Prostate gland (tissue), 2 donors: ENCODE data around the gene LRRC4C. TPM values are rescaled to one million over a fixed set of nuclear protein-coding genes. Genes with fewer than 3 reads are reported as not detected.
A peak's percentile ranks its signal among the peaks of the same experiment; 100 is the strongest.

Source experiments
- DNase-seq: peaks from one replicate; pipeline ENCODE4 v3.0.0-alpha.2; 2019; ENCODE audit warnings: low spot score
- H3K27ac ChIP-seq, 2 donors: fragments of 200-600 bp; sonication (generic); 2 replicates each; pipeline ENCODE4 v1.5.1; 2017 to 2019
- H3K27me3 ChIP-seq: fragments of 200-600 bp; sonication (generic); replicated peaks from 2 replicates; pipeline ENCODE4 v1.5.1; 2019; ENCODE audit not compliant: insufficient read depth
- H3K36me3 ChIP-seq, 2 donors: fragments of 200-600 bp; sonication (generic); 1 replicate in 1 of 2; 2 replicates in 1 of 2; pipeline versions ENCODE4 v1.5.1 to v1.8.1; 2017 to 2019
- H3K4me1 ChIP-seq: fragments of 200-600 bp; sonication (generic); replicated peaks from 2 replicates; pipeline ENCODE4 v1.5.1; 2019
- H3K4me3 ChIP-seq, 2 donors: fragments of 200-600 bp; sonication (generic); 2 replicates each; pipeline ENCODE4 v1.5.1; 2017 to 2019
- H3K9me3 ChIP-seq: fragments of 200-600 bp; sonication (generic); 2 replicates; pipeline ENCODE4 v1.5.1; 2017
- CTCF ChIP-seq, 4 experiments: fragments of 200-600 bp in 2 of 4; fragments of 450-650 bp in 2 of 4; sonication (generic) in 2 of 4; IDR thresholded peaks; 1 replicate in 3 of 4; 2 replicates in 1 of 4; pipeline ENCODE4 v1.5.1; 2016 to 2019; ENCODE audit warnings: antibody characterized with exemption in 4 of 4, mild to moderate bottlenecking in 2 of 4, moderate library complexity in 2 of 4
- POLR2A ChIP-seq: fragments of 450-650 bp; IDR thresholded peaks from one replicate; pipeline ENCODE4 v1.6.1; 2016; ENCODE audit warnings: antibody characterized with exemption, mild to moderate bottlenecking
- POLR2AphosphoS5 ChIP-seq: sonication (generic); formaldehyde crosslinking; IDR thresholded peaks from one replicate; pipeline ENCODE4 v1.6.1; 2017; ENCODE audit warnings: antibody characterized with exemption
- WGBS: methylation state at CpG from one replicate; pipeline ENCODE4 v1.1.5; 2018; 5-methylcytosine and 5-hydroxymethylcytosine counted together
- intact Hi-C: fragments of 100-400 bp; cut with DNase I; formaldehyde crosslinking; loops from one replicate; pipeline ENCODE4 v1.14.2; 2022
- total RNA-seq, 2 donors: library from RNA; depleted of rRNA; stranded (reverse); fragments of >200 nt; gene quantifications; one replicate each; pipeline ENCODE4 v1.1.0, GENCODE V29; 2016

The LRRC4C gene
- total RNA-seq, 2 donors from 2014 or later: 0.28 TPM; not detected in 1

GRCh38 chr11:40230821-40231220 lies 1228.6 kb downstream of the LRRC4C start:
- Histone ChIP-seq H3K27me3 (no peaks in the 10 kb centered on the region), H3K27ac (no peak overlapping the region), H3K9me3 (no peaks in the 10 kb centered on the region), H3K36me3 (no peaks in the 10 kb centered on the region), H3K4me1 (no peaks in the 10 kb centered on the region), H3K4me3 (no peak overlapping the region)
- no peak for DNase-seq
- 35% methylated on average over 2 of the region's 2 CpGs for WGBS
- intact Hi-C loops: no loop called here
- no peak for TF ChIP-seq CTCF (IDR thresholded peaks at IDR 0.05)
- no peak for TF ChIP-seq POLR2A
- peak; percentile 9 for TF ChIP-seq POLR2AphosphoS5

- Histone ChIP-seq H3K36me3 (no peaks in the 10 kb centered on the region), H3K9me3 (no peaks in the 10 kb centered on the region), H3K27me3 (no peaks in the 10 kb centered on the region), H3K4me1 (no peaks in the 10 kb centered on the region), H3K27ac (no peak overlapping the region), H3K4me3 (no peak overlapping the region)
- 24% methylated on average over 3 of the region's 3 CpGs for WGBS
- TF ChIP-seq POLR2A: no peak
- TF ChIP-seq POLR2AphosphoS5: no peak
- no peak for TF ChIP-seq CTCF (IDR thresholded peaks at IDR 0.05)
- DNase-seq: no peak
- intact Hi-C loops: no loop called here
Measured at GRCh38 chr11:40228662-40229061, 1230.8 kb downstream of the LRRC4C start.

GRCh38 chr11:40227730-40228129 lies 1231.7 kb downstream of the LRRC4C start:
- no peak overlapping the region for H3K27ac ChIP-seq
- H3K27me3 ChIP-seq: no peaks in the 10 kb centered on the region
- intact Hi-C loops: no loop called here
- H3K4me1 ChIP-seq: no peaks in the 10 kb centered on the region
- DNase-seq: no peak
- no peak overlapping the region for H3K4me3 ChIP-seq
- no peak for TF ChIP-seq POLR2A
- TF ChIP-seq POLR2AphosphoS5: no peak
- TF ChIP-seq CTCF (IDR thresholded peaks at IDR 0.05): no peak
- no peaks in the 10 kb centered on the region for H3K9me3 ChIP-seq
- H3K36me3 ChIP-seq: no peaks in the 10 kb centered on the region

GRCh38 chr11:40226654-40227053 lies 1232.8 kb downstream of the LRRC4C start:
- TF ChIP-seq POLR2A (no peak), POLR2AphosphoS5 (no peak), CTCF (IDR thresholded peaks at IDR 0.05) (no peak)
- no peaks in the 10 kb centered on the region for H3K9me3 ChIP-seq
- H3K27me3 ChIP-seq: no peaks in the 10 kb centered on the region
- WGBS: 47% methylated on average over 2 of the region's 2 CpGs
- DNase-seq: no peak
- H3K4me3 ChIP-seq: no peak overlapping the region
- H3K36me3 ChIP-seq: no peaks in the 10 kb centered on the region
- intact Hi-C loops: no loop called here
- no peak overlapping the region for H3K27ac ChIP-seq
- no peaks in the 10 kb centered on the region for H3K4me1 ChIP-seq

GRCh38 chr11:40223596-40224330 lies 1235.7 kb downstream of the LRRC4C start:
- Histone ChIP-seq H3K4me1 (no peaks in the 10 kb centered on the region), H3K27ac (no peak overlapping the region), H3K36me3 (no peaks in the 10 kb centered on the region), H3K27me3 (no peaks in the 10 kb centered on the region), H3K9me3 (no peaks in the 10 kb centered on the region), H3K4me3 (no peak overlapping the region)
- intact Hi-C loops: no loop called here
- no peak for DNase-seq
- TF ChIP-seq CTCF (IDR thresholded peaks at IDR 0.05) (no peak), POLR2A (no peak), POLR2AphosphoS5 (no peak)
- 81% methylated on average over 2 of the region's 2 CpGs for WGBS
